Caco-2 (cell line): ENCODE data around the gene PLPP4. TPM values are rescaled to one million over a fixed set of nuclear protein-coding genes. Genes with fewer than 3 reads are reported as not detected.

Source experiments
- BruUV-seq: library from RNA; stranded (reverse); fragments of 400-500 nt; replicated peaks from 2 replicates; lab custom pipeline; 2021; lab: Mats Ljungman, UMichigan
- CTCF ChIA-PET: fragments of 300-600 bp; sonication (Branson Sonifier 250); formaldehyde crosslinking; loops from one replicate; lab custom pipeline; 2022; ENCODE audit warnings: antibody characterized with exemption; lab: Charles Lee
- POLR2A ChIA-PET: fragments of 300-600 bp; sonication (Branson Sonifier 250); formaldehyde crosslinking; loops from one replicate; lab custom pipeline; 2022; ENCODE audit warnings: antibody characterized with exemption; lab: Charles Lee
- DNase-seq, 2 experiments: peaks; one replicate each; pipeline versions ENCODE4 v3.0.0 to v3.0.0-alpha.2; 2020 to 2022
- H3K27me3 ChIP-seq: replicated peaks from 2 replicates; pipeline ENCODE4 v1.6.0; 2011; ENCODE audit warnings: low read length; ENCODE audit not compliant: control insufficient read depth, insufficient read depth
- H3K36me3 ChIP-seq: 2 replicates; pipeline ENCODE4 v1.5.1; 2011; ENCODE audit warnings: low read length; ENCODE audit not compliant: control insufficient read depth, insufficient read depth
- H3K4me1 ChIP-seq: fragments of 250-450 bp; sonication (Bioruptor Pico); 2 replicates; pipeline ENCODE4 v1.5.1; 2020; ENCODE audit warnings: mild to moderate bottlenecking
- H3K4me3 ChIP-seq: 2 replicates; pipeline ENCODE4 v1.5.1; 2011; ENCODE audit warnings: low read depth, mild to moderate bottlenecking, control low read depth, low read length
- H3K9me3 ChIP-seq: fragments of 250-450 bp; sonication (Bioruptor Pico); 2 replicates; pipeline ENCODE4 v1.5.1; 2020; ENCODE audit warnings: mild to moderate bottlenecking, moderate library complexity
- H3K27ac Mint-ChIP-seq: one replicate; pipeline ENCODE4 v1.8.0; 2022; ENCODE audit warnings: mixed read lengths; ENCODE audit not compliant: unreplicated experiment
- H3K27me3 Mint-ChIP-seq: one replicate; pipeline ENCODE4 v1.8.0; 2022; ENCODE audit warnings: mixed read lengths; ENCODE audit not compliant: insufficient read depth, unreplicated experiment
- H3K36me3 Mint-ChIP-seq: one replicate; pipeline ENCODE4 v1.8.0; 2022; ENCODE audit warnings: mild to moderate bottlenecking, mixed read lengths; ENCODE audit not compliant: insufficient read depth, unreplicated experiment
- H3K4me1 Mint-ChIP-seq: one replicate; pipeline ENCODE4 v1.8.0; 2022; ENCODE audit warnings: low read depth, mixed read lengths; ENCODE audit not compliant: unreplicated experiment
- H3K4me3 Mint-ChIP-seq: one replicate; pipeline ENCODE4 v1.8.0; 2022; ENCODE audit warnings: mild to moderate bottlenecking, moderate library complexity, mixed read lengths; ENCODE audit not compliant: unreplicated experiment
- H3K9me3 Mint-ChIP-seq: one replicate; pipeline ENCODE4 v1.8.0; 2022; ENCODE audit warnings: mixed read lengths; ENCODE audit not compliant: unreplicated experiment
- intact Hi-C: fragments of 100-400 bp; cut with micrococcal nuclease; formaldehyde crosslinking; loops from one replicate; pipeline ENCODE4 v1.10.0; 2022; ENCODE audit not compliant: unreplicated experiment
- total RNA-seq: library from RNA; stranded (reverse); gene quantifications from 2 replicates; pipeline ENCODE4 v1.2.3, GENCODE V29; 2022
- TF ChIP-seq, protein P1 (sequence below), 2 experiments: fragments of 200-600 bp in 1 of 2; IDR thresholded peaks; 1 replicate in 1 of 2; 2 replicates in 1 of 2; pipeline versions ENCODE4 v1.5.1 to v1.8.0; 2011 to 2022; ENCODE audit warnings: antibody characterized with exemption in 1 of 2, control low read depth in 1 of 2, inconsistent platforms in 1 of 2, low read depth in 1 of 2, low read length in 1 of 2, mild to moderate bottlenecking in 1 of 2, moderate library complexity in 1 of 2; ENCODE audit not compliant: insufficient read depth in 1 of 2, severe bottlenecking in 1 of 2, unreplicated experiment in 1 of 2

PLPP4 gene
- total RNA-seq, 1 experiment from 2014 or later: 0.61 TPM

DNA sequence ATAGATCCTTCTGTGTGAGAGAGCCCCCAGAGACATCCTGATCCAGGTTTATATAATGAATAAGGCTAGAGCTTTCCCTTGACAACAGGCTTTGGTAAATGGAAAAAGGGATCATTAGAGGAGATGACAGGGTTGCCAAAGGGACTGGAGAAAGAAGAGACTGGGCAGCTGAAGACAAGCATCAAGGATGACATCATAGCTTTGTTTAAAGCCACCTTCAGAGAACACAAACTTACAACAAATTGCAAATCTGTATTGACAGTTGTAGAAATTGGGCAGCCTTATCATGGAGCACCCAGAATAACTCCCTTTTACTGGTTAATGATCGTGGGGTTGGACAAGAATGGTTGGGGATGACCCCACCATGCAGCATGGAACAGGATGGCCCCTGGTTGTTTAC, 3.7 kb upstream of the PLPP4 start:
- intact Hi-C loops: no loop called here
- Mint-ChIP-seq H3K36me3 (no peaks in the 10 kb centered on the region), H3K9me3 (no peaks in the 10 kb centered on the region), H3K4me3 (no peak overlapping the region), H3K27ac (no peak overlapping the region), H3K4me1 (no peaks in the 10 kb centered on the region), H3K27me3 (peaks cover 16% of the 10 kb centered on the region)
- Histone ChIP-seq H3K9me3 (no peaks in the 10 kb centered on the region), H3K4me1 (no peaks in the 10 kb centered on the region), H3K27me3 (no peaks in the 10 kb centered on the region; the same call in 1 of the 2 replicates), H3K36me3 (no peaks in the 10 kb centered on the region), H3K4me3 (no peak overlapping the region)
- no peak for DNase-seq
- TF ChIP-seq, protein P1, sequence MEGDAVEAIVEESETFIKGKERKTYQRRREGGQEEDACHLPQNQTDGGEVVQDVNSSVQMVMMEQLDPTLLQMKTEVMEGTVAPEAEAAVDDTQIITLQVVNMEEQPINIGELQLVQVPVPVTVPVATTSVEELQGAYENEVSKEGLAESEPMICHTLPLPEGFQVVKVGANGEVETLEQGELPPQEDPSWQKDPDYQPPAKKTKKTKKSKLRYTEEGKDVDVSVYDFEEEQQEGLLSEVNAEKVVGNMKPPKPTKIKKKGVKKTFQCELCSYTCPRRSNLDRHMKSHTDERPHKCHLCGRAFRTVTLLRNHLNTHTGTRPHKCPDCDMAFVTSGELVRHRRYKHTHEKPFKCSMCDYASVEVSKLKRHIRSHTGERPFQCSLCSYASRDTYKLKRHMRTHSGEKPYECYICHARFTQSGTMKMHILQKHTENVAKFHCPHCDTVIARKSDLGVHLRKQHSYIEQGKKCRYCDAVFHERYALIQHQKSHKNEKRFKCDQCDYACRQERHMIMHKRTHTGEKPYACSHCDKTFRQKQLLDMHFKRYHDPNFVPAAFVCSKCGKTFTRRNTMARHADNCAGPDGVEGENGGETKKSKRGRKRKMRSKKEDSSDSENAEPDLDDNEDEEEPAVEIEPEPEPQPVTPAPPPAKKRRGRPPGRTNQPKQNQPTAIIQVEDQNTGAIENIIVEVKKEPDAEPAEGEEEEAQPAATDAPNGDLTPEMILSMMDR (IDR thresholded peaks at IDR 0.05; ENCODE audit: insufficient read depth in 1 of 2, low read depth in 1 of 2, low read length in 1 of 2, severe bottlenecking in 1 of 2, unreplicated experiment in 1 of 2): no peak
- BruUV-seq: no TSS peak
- POLR2A ChIA-PET: no interaction called here
- CTCF ChIA-PET: no interaction called here

DNA sequence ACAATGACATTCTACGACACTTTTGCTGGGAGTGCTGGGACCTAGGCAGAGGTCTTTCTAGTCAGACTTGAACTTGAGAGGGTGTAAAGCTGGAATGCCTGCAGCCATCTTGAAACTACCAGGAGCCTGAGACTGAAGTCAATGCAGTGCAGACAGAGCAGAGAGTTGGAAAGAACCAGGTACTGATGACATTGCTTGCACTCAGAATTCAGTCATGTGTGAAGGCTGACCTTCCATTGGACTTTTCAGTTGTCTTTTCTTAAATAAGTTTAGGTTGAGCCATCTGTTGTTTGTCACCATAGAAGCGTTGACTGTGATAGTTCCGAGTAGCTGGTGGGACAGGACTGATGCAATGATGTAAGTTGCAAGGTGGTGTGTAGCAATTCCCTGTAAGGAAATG, 3.1 kb upstream of the PLPP4 start:
- ChIA-PET POLR2A (no interaction called here), CTCF (no interaction called here)
- Mint-ChIP-seq H3K36me3 (no peaks in the 10 kb centered on the region), H3K27me3 (peaks cover 19% of the 10 kb centered on the region), H3K27ac (no peak overlapping the region), H3K4me1 (no peaks in the 10 kb centered on the region), H3K9me3 (no peaks in the 10 kb centered on the region), H3K4me3 (no peak overlapping the region)
- H3K4me1 ChIP-seq: no peaks in the 10 kb centered on the region
- DNase-seq: no peak
- H3K9me3 ChIP-seq: no peaks in the 10 kb centered on the region
- no peaks in the 10 kb centered on the region; the same call in 1 of the 2 replicates for H3K27me3 ChIP-seq
- H3K4me3 ChIP-seq: no peak overlapping the region
- H3K36me3 ChIP-seq: no peaks in the 10 kb centered on the region
- intact Hi-C loops: no loop called here
- TF ChIP-seq, protein P1 (IDR thresholded peaks at IDR 0.05; ENCODE audit: insufficient read depth in 1 of 2, low read depth in 1 of 2, low read length in 1 of 2, severe bottlenecking in 1 of 2, unreplicated experiment in 1 of 2): no peak
- no TSS peak for BruUV-seq

DNA sequence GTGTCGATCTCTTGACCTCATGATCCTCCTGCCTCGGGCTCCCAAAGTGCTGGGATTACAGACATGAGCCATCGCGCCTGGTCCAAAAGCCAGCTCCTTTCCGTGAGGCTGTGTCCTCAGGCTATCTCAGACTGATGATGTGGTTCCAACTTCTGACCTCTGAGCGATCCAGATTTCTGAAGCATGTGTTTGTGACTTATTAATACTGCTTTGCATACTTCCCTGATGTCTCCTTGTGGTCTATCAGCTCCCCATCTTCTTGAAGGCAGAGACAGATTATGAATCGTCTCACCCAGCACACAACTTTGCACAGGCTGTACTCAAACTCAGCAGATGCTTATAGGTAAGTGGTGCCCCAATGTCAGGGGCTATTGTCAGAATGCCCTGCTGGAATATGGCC, 2.0 kb upstream of the PLPP4 start:
- H3K27me3 Mint-ChIP-seq: peaks cover 19% of the 10 kb centered on the region
- no peaks in the 10 kb centered on the region for H3K36me3 Mint-ChIP-seq
- no peaks in the 10 kb centered on the region for H3K4me1 Mint-ChIP-seq
- no peaks in the 10 kb centered on the region for H3K4me1 ChIP-seq
- POLR2A ChIA-PET: no interaction called here
- TF ChIP-seq, protein P1 (IDR thresholded peaks at IDR 0.05; ENCODE audit: insufficient read depth in 1 of 2, low read depth in 1 of 2, low read length in 1 of 2, severe bottlenecking in 1 of 2, unreplicated experiment in 1 of 2): no peak
- intact Hi-C loops: no loop called here
- no peak overlapping the region for H3K4me3 Mint-ChIP-seq
- no TSS peak for BruUV-seq
- H3K36me3 ChIP-seq: no peaks in the 10 kb centered on the region
- H3K9me3 Mint-ChIP-seq: no peaks in the 10 kb centered on the region
- no peaks in the 10 kb centered on the region; the same call in 1 of the 2 replicates for H3K27me3 ChIP-seq
- H3K9me3 ChIP-seq: no peaks in the 10 kb centered on the region
- no peak overlapping the region for H3K4me3 ChIP-seq
- CTCF ChIA-PET: no interaction called here
- no peak for DNase-seq
- no peak overlapping the region for H3K27ac Mint-ChIP-seq
